Measurements from ENCODE around the gene CD101.

- TF ChIP-seq JUND (IDR thresholded peaks at IDR 0.05; ENCODE audit: low read length) = no peak
- TF ChIP-seq CTCF (IDR thresholded peaks at IDR 0.05; ENCODE audit: control extremely low read depth in 1 of 3, insufficient read depth in 1 of 3, low read depth in 1 of 3, low read length in 3 of 3) = no peak
- TF ChIP-seq YY1 (IDR thresholded peaks at IDR 0.05; ENCODE audit: low read depth, low read length) = no peak
- TF ChIP-seq RBBP5 (IDR thresholded peaks at IDR 0.05; ENCODE audit: borderline replicate concordance, low read depth, low read length) = no peak
Observed at GRCh38 chr1:117084231-117084630, 82.7 kb downstream of the CD101 start.
